Stomach (tissue), 9 donors: Measurements from ENCODE around the gene OBSL1. TPM values are rescaled to one million over a fixed set of nuclear protein-coding genes. Genes with fewer than 3 reads are reported as not detected.

ENCODE experiments used
- DNase-seq, 2 donors: peaks; one replicate each; pipeline versions ENCODE4 v3.0.0 to v3.0.0-alpha.2; 2013 to 2019
- H3K27ac ChIP-seq, 5 donors: fragments of 200-600 bp in 4 of 5; sonication (generic) in 4 of 5; one replicate each; pipeline ENCODE4 v1.5.1; 2013 to 2019; ENCODE audit warnings: mild to moderate bottlenecking in 1 of 5, moderate library complexity in 1 of 5
- H3K27me3 ChIP-seq, 3 donors: fragments of 200-600 bp; sonication (generic); one replicate each; pipeline ENCODE4 v1.5.1; 2017 to 2019; ENCODE audit warnings: mixed run types in 1 of 3
- H3K36me3 ChIP-seq, 4 donors: fragments of 200-600 bp; sonication (generic); 1 replicate in 3 of 4; 2 replicates in 1 of 4; pipeline ENCODE4 v1.5.1; 2016 to 2019
- H3K4me1 ChIP-seq, 4 donors: fragments of 200-600 bp; sonication (generic); one replicate each; pipeline ENCODE4 v1.5.1; 2016 to 2019
- H3K4me3 ChIP-seq, 4 donors: fragments of 200-600 bp; sonication (generic) in 3 of 4; one replicate each; pipeline ENCODE4 v1.5.1; 2016 to 2019; ENCODE audit warnings: mild to moderate bottlenecking in 1 of 4
- H3K9me3 ChIP-seq, 4 donors: fragments of 200-600 bp; sonication (generic); one replicate each; pipeline ENCODE4 v1.5.1; 2016 to 2019
- CTCF ChIP-seq, 7 experiments: fragments of 450-650 bp in 4 of 7; fragments of 200-600 bp in 3 of 7; sonication (generic) in 3 of 7; IDR thresholded peaks; one replicate each; pipeline ENCODE4 v1.5.1; 2016 to 2019; ENCODE audit warnings: antibody characterized with exemption in 7 of 7, control low read depth in 2 of 7, mild to moderate bottlenecking in 1 of 7
- EP300 ChIP-seq: sonication (generic); formaldehyde crosslinking; IDR thresholded peaks from one replicate; pipeline ENCODE4 v1.6.1; 2017; ENCODE audit warnings: antibody characterized with exemption
- POLR2A ChIP-seq, 4 donors: fragments of 450-650 bp; IDR thresholded peaks; one replicate each; pipeline ENCODE4 v1.6.1; 2016; ENCODE audit warnings: antibody characterized with exemption in 4 of 4, control low read depth in 2 of 4, mild to moderate bottlenecking in 1 of 4, moderate library complexity in 1 of 4
- POLR2AphosphoS5 ChIP-seq, 3 donors: sonication (generic); formaldehyde crosslinking; IDR thresholded peaks; one replicate each; pipeline ENCODE4 v1.6.1; 2016; ENCODE audit warnings: antibody characterized with exemption in 3 of 3
- WGBS, 5 donors: extraction: QIAGEN DNeasy Blood & Tissue Kit in 3 of 5; methylation state at CpG; one replicate each; pipeline versions ENCODE4 v1.1.5 to v1.1.7; 2013 to 2018; 5-methylcytosine and 5-hydroxymethylcytosine counted together
- intact Hi-C: fragments of 100-400 bp; cut with DNase I; formaldehyde crosslinking; loops from one replicate; pipeline ENCODE4 v1.15.1; 2023; ENCODE audit warnings: low total_unique reads
- polyA plus RNA-seq, 3 donors: library from polyadenylated mRNA; stranded (reverse); fragments of 200-250 nt; gene quantifications; one replicate each; pipeline ENCODE4 v1.2.3, GENCODE V29; 2013
- total RNA-seq, 5 donors: library from RNA; depleted of rRNA; stranded (reverse); fragments of >200 nt; gene quantifications; one replicate each; pipeline versions ENCODE4 v1.1.0 to v1.2.3, GENCODE V29; 2014 to 2016
- donor health status: healthy with polysubstance abuse.
- donor health status: Bipolar disorder and iron deficiency.
- donor health status: healthy.

The OBSL1 gene
- total and polyA plus RNA-seq, 8 donors, result 19.8 to 62.1 (median 41.5) TPM

DNA sequence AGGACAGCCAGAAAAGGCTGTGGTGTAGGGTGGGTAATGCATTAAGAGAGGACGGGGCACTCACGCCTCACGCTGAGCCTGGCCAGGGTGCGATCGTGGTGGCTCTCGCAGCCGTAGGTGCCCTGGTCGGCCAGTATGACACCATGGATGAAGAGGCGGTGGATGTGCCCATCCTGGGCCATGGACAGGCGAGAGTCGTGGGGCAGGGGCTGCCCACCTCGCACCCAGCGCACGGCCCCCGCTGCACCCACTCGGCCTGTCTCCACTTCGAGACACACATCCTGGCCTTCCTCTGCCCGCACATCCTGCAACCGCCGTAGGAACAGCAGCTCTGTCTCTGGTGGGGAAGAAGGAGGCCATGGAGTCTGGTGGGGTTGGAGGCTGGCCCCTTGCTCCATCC, 15.4 kb downstream of the OBSL1 start:
- H3K27ac ChIP-seq, result no peak overlapping the region
- no peak overlapping the region for H3K4me3 ChIP-seq
- H3K4me1 ChIP-seq, result peaks cover 15 to 35% (median 23%) of the 10 kb centered on the region in 4 donors
- H3K36me3 ChIP-seq, result peaks cover 0 to 23% (median 3%) of the 10 kb centered on the region in 4 donors
- DNase-seq, result no peak
- intact Hi-C loops, result no loop called here
- TF ChIP-seq POLR2A (IDR thresholded peaks at IDR 0.05) (no peak), CTCF (IDR thresholded peaks at IDR 0.05) (no peak), EP300 (no peak), POLR2AphosphoS5 (IDR thresholded peaks at IDR 0.05) (no peak)
- H3K9me3 ChIP-seq, result no peaks in the 10 kb centered on the region
- WGBS, 5 donors, result 93 to 96% (median 95%) methylated on average over 20 of the region's 20 CpGs
- H3K27me3 ChIP-seq, result peaks cover 0 to 34% (median 23%) of the 10 kb centered on the region in 3 donors

GRCh38 chr2:219554350-219554749, 17.0 kb downstream of the OBSL1 start:
- Histone ChIP-seq H3K4me1 (peaks cover 15 to 28% (median 23%) of the 10 kb centered on the region in 4 donors), H3K36me3 (peaks cover 0 to 29% (median 5%) of the 10 kb centered on the region in 4 donors), H3K27me3 (peaks cover 0 to 42% (median 27%) of the 10 kb centered on the region in 3 donors), H3K27ac (no peak overlapping the region), H3K9me3 (no peaks in the 10 kb centered on the region), H3K4me3 (no peak overlapping the region)
- no peak for DNase-seq
- TF ChIP-seq EP300, result no peak
- no peak for TF ChIP-seq POLR2AphosphoS5 (IDR thresholded peaks at IDR 0.05)
- TF ChIP-seq CTCF (IDR thresholded peaks at IDR 0.05), result no peak
- TF ChIP-seq POLR2A (IDR thresholded peaks at IDR 0.05), result no peak
- WGBS, 5 donors, result 90 to 95% (median 94%) methylated on average over 5 to 15 of the region's 15 CpGs
- intact Hi-C loops, result no loop called here

DNA sequence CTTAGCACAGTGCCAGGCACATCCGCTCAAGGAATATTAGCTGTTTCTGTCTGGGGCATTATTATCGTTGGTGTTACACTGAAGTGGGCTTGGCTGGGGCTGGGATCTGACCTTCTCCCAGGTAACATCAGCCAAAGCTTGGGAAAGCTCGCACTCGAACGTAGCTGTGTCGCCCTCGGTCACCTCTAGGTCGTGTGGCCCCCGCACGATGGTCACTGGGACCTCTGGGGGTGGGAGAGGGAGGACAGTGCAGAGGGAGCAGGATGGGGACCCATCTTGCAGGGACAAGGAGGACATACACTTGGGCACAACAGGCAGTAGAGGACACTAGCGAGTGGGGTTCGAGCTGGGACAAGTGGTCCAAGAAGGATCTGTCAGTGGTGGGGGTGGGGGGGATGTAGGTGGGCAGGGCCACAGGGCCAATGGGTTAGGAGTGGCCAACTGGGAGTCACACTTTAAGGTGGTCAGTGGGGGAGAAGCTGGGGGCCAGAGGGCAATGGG, 17.8 kb downstream of the OBSL1 start:
- DNase-seq, result no peak
- Histone ChIP-seq H3K4me3 (no peak overlapping the region), H3K9me3 (no peaks in the 10 kb centered on the region), H3K27me3 (peaks cover 0 to 42% (median 27%) of the 10 kb centered on the region in 3 donors), H3K36me3 (peaks cover 0 to 35% (median 5%) of the 10 kb centered on the region in 4 donors), H3K27ac (no peak overlapping the region), H3K4me1 (peaks cover 15 to 28% (median 23%) of the 10 kb centered on the region in 4 donors)
- 72 to 84% (median 78%) methylated on average over 12 of the region's 12 CpGs for WGBS, 5 donors
- intact Hi-C loops, result no loop called here
- no peak for TF ChIP-seq CTCF (IDR thresholded peaks at IDR 0.05)
- TF ChIP-seq POLR2AphosphoS5 (IDR thresholded peaks at IDR 0.05), result no peak
- no peak for TF ChIP-seq POLR2A (IDR thresholded peaks at IDR 0.05)
- no peak for TF ChIP-seq EP300

- Histone ChIP-seq H3K27ac (peak overlapping the region in 1 of 5 donors; percentile 83), H3K9me3 (no peaks in the 10 kb centered on the region), H3K4me1 (peaks cover 15 to 28% (median 23%) of the 10 kb centered on the region in 4 donors), H3K27me3 (peaks cover 0 to 42% (median 27%) of the 10 kb centered on the region in 3 donors), H3K4me3 (peak overlapping the region; percentile 58 to 62 (median 59)), H3K36me3 (peaks cover 0 to 35% (median 5%) of the 10 kb centered on the region in 4 donors)
- WGBS, 5 donors, result 28 to 38% (median 30%) methylated on average over 5 to 7 of the region's 7 CpGs
- TF ChIP-seq POLR2AphosphoS5 (IDR thresholded peaks at IDR 0.05), result no peak
- TF ChIP-seq EP300, result no peak
- no peak for DNase-seq
- intact Hi-C loops, result no loop called here
These were observed 18.2 kb downstream of the OBSL1 start for GRCh38 chr2:219553168-219553417.
